Epithelial cell of proximal tubule (primary cell): Measurements from ENCODE around the gene DOCK10. TPM values are rescaled to one million over a fixed set of nuclear protein-coding genes. Genes with fewer than 3 reads are reported as not detected.
A peak's percentile ranks its signal among the peaks of the same experiment; 100 is the strongest.

Experiments
- DNase-seq: peaks from one replicate; pipeline ENCODE4 v3.0.0-alpha.2; 2011; ENCODE audit warnings: low read depth
- H3K4me3 ChIP-seq: 2 replicates; pipeline ENCODE4 v1.5.1; 2011; ENCODE audit warnings: low read depth, mild to moderate bottlenecking, low read length
- total RNA-seq: library from RNA; depleted of rRNA; stranded (reverse); fragments of >200 nt; gene quantifications from 2 replicates; pipeline ENCODE4 v1.2.3, GENCODE V29; 2015
- TF ChIP-seq, protein P1 (sequence below): conservative IDR thresholded peaks from 2 replicates; pipeline ENCODE4 v1.5.1; 2012; ENCODE audit warnings: low read depth, mild to moderate bottlenecking, low read length

The DOCK10 gene
- total RNA-seq, 1 donor from 2014 or later: 2.1 TPM

DNA sequence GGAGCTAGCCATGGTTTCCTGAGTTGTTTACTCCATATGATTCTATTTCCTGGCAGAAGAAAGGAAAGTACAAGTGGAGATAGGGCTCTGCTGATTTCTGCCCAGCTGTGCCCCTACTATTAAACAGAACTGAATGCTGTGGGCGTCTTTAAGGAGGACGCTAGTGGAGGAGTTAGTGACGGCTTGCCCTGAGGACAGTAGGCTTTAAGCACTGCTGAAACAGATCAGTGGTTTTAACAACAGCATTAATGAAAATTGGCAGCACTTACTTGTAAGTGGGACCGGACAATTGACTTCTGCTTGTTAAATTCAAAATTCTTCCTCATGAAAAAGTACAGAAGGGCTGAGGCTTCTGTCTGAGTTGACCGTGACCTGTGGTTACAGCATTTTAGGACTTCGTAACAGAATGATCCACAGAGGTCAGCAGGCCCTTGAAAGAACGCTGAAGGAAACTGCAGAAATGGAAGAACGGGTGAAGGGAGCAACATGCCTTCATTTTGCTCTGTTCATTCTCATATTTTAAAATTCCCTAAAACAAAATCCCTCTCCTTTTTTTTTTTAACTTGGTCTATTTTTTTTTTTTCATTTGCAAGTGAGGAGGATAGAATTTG, 245.5 kb downstream of the DOCK10 start:
- no peak for DNase-seq
- no peak overlapping the region for H3K4me3 ChIP-seq
- TF ChIP-seq, protein P1, sequence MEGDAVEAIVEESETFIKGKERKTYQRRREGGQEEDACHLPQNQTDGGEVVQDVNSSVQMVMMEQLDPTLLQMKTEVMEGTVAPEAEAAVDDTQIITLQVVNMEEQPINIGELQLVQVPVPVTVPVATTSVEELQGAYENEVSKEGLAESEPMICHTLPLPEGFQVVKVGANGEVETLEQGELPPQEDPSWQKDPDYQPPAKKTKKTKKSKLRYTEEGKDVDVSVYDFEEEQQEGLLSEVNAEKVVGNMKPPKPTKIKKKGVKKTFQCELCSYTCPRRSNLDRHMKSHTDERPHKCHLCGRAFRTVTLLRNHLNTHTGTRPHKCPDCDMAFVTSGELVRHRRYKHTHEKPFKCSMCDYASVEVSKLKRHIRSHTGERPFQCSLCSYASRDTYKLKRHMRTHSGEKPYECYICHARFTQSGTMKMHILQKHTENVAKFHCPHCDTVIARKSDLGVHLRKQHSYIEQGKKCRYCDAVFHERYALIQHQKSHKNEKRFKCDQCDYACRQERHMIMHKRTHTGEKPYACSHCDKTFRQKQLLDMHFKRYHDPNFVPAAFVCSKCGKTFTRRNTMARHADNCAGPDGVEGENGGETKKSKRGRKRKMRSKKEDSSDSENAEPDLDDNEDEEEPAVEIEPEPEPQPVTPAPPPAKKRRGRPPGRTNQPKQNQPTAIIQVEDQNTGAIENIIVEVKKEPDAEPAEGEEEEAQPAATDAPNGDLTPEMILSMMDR: no peak

DNA sequence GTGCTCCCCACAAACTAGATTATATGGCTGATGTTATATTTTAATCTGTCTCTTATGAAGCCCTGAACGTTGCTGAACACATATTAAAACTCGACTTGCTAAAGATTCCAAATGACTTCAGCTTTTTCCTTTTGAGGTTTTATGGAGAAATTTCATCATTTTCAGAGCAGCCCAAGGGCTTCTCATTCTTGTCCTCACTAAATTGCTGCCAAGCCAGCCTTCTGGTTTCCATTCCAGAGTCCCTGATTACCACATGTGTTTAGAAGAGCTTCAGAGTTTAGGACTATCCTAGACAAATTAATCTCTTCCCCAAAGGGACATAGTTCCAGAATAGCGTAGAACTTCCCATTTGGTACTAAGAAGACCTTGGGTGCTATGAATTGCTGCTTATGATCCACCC, 248.3 kb downstream of the DOCK10 start:
- TF ChIP-seq, protein P1: no peak
- DNase-seq: no peak
- no peak overlapping the region for H3K4me3 ChIP-seq

DNA sequence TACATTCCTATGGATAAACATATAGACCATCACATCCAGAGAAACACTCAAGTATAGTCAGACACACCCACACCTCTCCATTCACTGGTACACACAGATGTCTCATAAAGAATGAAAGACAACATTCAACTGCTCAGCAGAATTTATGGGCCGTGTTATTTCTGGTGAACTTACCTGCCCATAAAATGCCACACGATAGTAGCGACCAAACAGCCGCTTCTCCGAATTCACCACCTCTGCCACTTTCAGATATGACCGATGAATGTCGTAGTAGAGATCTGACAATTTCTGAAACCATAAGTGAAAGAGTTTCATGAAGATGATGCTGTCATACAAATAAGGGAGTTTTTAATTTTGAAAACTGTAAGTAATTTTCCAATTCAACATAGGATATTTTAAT, 255.4 kb downstream of the DOCK10 start:
- DNase-seq: no peak
- H3K4me3 ChIP-seq: no peak overlapping the region
- TF ChIP-seq, protein P1: no peak

DNA sequence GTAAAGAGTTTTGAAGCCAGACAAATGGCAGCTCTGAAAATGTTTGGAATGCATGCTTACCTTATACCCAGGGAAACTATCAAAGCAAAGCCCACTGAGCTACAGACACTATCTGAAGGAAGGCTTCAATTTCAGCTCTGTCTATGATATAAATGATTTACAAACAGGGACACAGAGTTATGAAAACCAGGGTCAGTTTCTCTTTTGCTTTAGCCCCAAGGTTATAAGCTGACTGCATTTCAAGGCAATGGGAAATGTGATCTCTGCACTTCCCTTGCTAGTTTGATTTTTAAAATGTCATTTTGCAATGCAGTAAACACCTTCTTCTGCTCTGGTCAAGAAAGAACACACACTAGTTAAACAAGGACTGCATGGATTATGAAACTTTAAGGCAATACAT, 260.9 kb downstream of the DOCK10 start:
- H3K4me3 ChIP-seq: no peak overlapping the region
- DNase-seq: no peak
- TF ChIP-seq, protein P1: no peak

DNA sequence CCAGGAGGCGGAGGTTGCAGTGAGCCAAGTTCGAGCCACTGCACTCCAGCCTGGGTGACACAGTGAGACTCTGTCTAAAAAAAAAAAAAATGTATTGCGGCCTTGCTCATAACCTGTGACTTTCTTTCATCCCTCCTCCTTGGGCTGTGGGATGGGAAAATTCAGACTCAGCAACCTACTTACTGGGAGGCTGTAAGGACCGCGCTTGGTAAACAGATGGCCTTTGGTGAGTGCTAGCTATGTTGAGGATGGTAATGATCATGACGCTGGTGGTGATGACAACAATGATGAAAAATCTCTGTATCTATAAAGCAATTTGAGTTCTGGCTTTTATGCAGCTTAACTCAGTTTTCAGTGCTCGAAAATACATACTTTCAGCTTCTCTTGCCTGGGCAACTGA, 261.4 kb downstream of the DOCK10 start:
- no peak overlapping the region for H3K4me3 ChIP-seq
- TF ChIP-seq, protein P1: no peak

DNA sequence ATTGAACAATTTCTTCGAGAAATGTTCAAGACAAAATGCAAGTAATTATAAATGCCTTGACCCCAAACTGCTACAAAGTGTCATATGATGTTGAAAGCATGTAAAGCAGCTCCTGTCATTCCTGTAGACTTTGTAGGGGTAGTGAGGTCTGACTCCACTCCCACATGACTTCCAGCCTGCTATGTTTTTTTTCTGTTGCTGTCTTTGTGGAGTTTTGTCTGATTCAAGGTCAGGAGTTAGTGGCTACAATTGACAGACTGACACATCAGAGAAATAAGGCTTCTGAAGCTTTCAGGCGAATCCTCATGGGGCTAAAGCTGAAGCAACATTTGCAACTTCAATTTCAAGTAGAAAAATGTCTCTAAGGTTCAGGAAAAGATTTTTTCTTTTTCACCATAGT, 262.2 kb downstream of the DOCK10 start:
- TF ChIP-seq, protein P1: no peak
- peak; percentile 47 for DNase-seq
- no peak overlapping the region for H3K4me3 ChIP-seq

More for the DNA sequence above, 261.4 kb downstream of the DOCK10 start:
- no peak for DNase-seq

DNA sequence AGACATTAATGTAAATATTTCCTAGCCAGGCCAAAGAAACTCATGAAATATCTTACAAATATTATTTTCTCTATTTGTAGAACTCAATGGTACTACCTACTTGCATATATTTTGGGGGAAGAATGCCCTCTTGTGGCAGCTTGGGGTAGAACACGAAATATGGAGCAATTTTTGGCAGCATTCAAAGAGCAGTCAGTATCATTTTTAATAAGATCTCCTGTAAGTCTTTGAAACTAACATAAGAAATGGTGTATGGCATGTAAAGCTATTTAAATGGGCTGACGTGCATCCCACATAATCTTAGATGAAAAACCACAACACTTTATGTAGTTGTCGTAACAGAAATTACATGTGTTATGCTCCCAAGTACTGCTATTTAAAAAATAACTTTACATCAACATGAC, 263.8 kb downstream of the DOCK10 start:
- no peak overlapping the region for H3K4me3 ChIP-seq
- TF ChIP-seq, protein P1: peak; percentile 83
- no peak for DNase-seq
